ENCODE data around the gene KCNMA1.
"Not testable (repeated sequence)": the region's sequence is repeated elsewhere in the genome, so short reads cannot be mapped to it uniquely, and the experiment has no call there.

The KCNMA1 gene

DNA sequence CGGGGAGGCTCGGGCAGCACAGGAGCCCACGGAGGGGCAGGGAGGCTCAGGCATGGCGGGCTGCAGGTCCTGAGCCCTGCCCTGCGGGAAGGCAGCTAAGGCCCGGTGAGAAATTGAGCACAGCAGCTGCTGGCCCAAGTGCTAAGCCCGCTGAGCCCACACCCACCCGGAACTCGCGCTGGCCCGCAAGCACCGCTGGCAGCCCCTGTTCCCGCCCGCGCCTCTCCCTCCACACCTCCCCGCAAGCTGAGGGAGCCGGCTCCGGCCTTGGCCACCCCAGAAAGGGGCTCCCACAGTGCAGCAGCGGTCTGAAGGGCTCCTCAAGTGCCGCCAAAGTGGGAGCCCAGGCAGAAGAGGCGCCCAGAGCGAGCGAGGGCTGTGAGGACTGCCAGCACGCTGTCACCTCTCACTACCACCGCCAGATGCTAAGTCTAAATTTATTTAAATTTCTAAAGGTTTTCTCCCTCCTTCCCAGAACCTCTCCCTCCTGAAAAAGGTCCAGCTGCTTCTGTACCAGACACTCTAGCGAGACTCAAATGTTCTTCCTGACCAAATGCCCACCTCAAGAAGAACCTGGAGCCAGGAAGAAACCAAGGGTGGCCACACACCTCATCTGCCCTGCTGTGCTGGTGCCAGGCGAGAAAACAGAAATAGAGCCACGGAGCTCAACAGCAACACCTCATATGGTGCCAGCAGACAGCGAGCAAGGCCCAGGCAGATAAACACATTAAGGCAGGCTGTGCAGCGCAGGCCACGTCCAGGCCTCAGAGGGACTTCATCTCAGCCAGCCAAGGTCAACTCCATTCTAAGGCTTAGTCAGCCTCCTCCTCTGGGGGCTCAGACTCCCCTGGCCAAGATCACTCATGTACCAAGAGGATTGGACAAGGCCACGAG lies 47.0 kb downstream of the KCNMA1 start:
- in situ Hi-C loops (cut with HindIII; ENCODE audit: low sequenced_read_pairs), result no loop called here

DNA sequence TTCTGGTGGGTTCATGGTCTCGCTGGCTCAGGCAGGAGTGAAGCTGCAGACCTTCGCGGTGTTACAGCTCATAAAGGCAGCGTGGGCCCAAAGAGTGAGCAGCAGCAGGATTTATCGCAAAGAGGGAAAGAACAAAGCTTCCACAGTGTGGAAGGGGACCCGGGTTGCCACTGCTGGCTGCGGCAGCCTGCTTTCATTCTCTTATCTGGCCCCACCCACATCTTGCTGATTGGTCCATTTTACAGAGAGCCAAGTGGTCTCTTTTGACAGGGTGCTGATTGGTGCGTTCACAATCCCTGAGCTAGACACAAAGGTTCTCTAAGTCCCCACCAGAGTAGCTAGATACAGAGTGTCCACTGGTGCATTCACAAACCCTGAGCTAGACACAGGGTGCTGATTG lies 47.9 kb downstream of the KCNMA1 start:
- in situ Hi-C loops (cut with HindIII; ENCODE audit: low sequenced_read_pairs), result not testable (repeated sequence)

DNA sequence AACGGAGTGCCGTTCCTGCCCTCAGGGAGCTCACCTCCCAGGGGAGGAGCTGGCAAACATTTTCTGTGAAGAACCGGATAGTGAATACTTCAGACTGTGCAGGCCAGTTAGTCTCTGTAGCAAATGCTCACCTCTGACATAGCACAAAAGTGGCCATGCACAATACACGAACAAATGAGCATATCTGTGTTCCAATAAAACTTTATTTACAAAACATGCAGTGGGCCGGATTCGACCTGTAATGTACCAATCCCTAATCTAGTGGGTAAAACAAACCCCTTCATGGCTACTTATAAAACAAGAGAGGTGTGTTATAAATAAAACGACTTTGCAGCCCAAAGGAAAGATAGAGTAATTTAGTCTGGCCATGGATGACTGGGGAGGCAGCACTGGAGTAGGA lies 48.7 kb downstream of the KCNMA1 start:
- in situ Hi-C loops (cut with HindIII; ENCODE audit: low sequenced_read_pairs), result no loop called here

DNA sequence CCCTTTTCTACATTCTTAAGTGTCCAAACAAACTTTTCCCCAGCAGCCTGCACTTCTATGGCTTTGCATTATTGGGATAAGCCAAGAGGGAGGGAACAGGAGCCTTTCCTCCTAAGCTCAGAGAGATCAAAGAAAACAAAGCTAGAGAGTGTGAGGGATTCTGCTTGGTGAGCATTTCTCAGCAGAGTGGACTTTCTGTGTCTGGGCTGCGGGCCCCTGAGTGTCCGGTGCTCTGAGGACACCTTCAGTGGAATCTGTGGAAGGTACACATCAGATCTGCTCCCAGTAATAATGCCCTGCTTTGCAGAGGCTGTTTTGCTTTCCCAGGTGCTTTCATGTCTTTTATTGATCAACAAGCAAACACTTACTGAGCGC lies 50.2 kb downstream of the KCNMA1 start:
- in situ Hi-C loops (cut with HindIII; ENCODE audit: low sequenced_read_pairs), result no loop called here

DNA sequence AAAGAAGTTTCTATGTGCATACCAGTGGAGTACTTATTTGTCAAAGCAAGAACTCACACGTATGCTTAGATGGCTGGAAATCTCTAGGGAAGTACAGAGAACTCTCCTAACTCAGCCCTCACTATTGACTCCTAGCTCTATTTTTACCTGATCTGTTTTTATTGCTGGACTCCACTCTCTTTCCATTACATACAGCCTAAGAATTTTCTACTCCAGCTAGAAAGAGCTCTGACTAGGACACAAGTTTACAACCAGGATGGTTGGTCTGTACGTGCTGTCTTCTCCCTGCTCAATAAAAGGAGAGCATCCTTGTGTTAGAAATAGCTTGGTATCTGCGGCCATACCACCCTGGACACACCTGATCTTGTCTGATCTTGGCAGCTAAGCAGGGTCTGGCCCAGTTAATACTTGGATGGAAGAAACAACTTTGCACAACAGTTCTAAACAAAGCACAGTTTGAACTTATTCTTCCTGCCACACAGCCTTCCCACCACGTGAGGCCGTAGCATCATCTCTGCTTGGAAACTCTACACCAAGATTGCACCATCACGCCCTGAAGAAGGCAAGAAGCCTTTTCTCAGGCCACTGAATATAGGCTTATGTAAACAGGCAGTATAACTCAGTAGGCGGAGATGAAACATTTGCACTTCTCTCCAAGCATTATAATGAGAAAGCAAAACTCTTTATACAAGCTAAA lies 50.7 kb downstream of the KCNMA1 start:
- in situ Hi-C loops (cut with HindIII; ENCODE audit: low sequenced_read_pairs), result no loop called here

DNA sequence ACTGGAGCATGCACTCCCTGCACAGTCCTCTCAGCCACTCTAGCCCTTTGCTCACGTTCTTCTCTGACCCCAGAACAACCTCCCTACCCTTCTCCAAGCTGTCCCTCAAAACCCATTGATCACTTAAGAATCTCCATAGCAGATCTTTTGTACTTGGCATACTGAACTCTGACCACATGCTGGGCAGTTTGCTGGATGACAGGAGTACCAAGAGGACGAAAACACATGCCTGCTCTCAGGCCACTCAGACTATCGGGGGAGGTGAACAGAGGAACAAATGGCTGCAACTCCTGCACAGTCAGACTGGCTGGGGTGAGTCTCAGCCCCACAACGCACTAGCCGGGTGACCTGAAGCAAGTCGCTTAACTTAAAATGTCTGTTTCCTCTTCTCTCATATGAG lies 52.7 kb downstream of the KCNMA1 start:
- in situ Hi-C loops (cut with HindIII; ENCODE audit: low sequenced_read_pairs), result no loop called here

DNA sequence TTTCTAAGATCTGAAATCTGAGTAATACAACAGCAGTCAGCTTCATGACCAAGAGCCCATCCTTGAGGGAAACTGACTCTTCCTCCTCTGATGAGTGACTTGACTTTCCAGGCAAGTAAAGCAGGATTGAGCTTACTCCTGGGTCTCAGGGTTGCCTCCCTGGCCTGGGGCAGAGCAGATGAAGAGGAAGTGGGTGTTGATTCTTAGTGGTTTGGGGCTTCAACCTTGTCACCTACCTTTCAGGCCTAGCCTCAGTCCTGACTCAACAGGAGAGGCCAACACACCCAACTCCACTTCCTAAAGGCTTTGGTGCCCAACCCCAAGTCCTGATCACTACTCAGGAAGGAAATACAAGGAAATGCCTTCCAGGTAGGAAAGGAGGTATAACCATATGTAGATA lies 54.1 kb downstream of the KCNMA1 start:
- in situ Hi-C loops (cut with HindIII; ENCODE audit: low sequenced_read_pairs), result no loop called here

DNA sequence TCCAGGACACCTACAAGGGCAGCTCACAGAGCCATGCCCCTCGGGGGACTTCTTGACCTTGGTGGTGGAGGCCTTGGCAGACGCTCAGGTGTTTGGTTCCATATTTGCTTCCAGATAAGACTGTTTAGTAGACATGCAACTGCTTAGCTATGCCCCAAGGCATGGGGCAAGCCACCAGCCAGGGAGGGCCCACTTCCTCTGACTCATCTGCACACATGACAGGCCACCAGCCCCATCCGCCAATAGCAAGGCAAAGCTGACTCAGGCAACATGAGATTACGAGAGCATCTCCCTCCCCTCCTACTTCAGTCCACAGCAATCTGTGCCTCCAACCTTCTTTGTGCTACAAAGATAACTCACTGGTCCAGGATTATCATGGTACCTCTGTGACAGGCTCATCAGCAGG lies 54.9 kb downstream of the KCNMA1 start:
- in situ Hi-C loops (cut with HindIII; ENCODE audit: low sequenced_read_pairs), result no loop called here

DNA sequence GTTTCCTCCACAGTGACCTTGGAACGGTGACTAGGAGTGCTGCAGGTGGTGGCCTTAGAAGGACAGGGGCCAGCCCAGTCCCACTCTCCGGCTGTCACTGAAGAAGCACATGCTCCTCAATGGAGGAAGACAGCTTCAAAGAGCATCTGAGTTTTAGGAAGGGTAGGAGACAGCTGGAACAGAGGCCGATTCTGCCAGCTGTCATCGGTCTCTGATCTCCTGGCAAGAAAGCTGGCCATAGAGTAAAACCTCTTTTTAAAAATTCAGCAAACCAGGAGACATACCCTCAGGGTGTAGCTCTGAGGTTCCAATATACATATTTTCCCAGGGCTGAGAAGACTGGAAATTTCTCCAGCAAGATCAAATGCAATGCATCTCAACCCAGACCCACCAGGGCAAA lies 55.9 kb downstream of the KCNMA1 start:
- in situ Hi-C loops (cut with HindIII; ENCODE audit: low sequenced_read_pairs), result no loop called here

DNA sequence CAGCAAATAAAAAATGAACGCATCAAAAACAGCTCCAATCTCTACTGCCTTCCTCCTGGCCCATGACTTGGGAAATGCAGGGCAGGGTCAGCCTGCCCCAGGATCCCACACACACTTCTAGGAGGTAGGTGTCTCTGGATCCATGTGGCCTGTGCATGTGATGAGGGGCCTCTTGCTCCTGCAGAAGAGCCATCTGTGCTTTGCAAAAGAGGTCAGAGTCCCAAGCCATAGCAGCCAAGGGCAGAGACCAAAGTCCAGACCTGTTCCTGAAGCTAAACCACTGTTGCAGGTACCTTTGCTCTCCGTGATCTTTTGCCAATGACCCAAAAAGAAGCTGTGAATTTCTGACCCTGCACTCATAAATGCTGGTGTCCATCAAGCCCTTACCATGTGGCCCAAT lies 57.1 kb downstream of the KCNMA1 start:
- in situ Hi-C loops (cut with HindIII; ENCODE audit: low sequenced_read_pairs), result no loop called here

DNA sequence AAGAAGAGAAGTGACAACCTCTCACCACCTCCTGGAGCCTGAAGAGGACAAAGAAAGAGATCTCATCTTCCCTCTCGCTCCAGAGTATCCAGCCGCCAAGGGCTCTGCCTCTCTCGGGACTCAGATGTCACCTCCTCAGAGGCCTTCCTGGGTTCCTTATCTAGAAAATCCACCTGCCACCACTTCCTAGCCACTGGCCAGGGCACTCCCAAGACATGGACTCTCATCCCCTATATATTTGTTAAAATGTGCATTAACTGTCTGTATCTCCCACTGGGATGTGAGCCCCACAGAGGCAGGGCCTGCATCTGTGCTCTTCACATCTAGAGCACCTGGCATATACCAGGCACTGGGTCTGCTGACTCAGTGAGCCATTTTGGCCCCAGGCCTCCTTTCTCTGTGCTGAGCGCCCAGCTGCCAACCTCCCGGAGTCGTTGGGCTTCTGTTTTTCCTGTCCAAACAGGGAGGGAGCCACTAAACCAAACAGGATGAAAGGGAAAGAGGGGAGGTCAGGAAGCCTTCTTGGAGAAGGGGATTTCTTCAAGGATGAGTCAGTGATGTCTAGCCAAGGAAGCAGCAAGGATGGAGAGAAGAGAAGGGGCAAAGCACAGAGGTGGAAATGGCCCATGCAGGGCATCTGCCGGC lies 58.9 kb downstream of the KCNMA1 start:
- in situ Hi-C loops (cut with HindIII; ENCODE audit: low sequenced_read_pairs), result no loop called here

DNA sequence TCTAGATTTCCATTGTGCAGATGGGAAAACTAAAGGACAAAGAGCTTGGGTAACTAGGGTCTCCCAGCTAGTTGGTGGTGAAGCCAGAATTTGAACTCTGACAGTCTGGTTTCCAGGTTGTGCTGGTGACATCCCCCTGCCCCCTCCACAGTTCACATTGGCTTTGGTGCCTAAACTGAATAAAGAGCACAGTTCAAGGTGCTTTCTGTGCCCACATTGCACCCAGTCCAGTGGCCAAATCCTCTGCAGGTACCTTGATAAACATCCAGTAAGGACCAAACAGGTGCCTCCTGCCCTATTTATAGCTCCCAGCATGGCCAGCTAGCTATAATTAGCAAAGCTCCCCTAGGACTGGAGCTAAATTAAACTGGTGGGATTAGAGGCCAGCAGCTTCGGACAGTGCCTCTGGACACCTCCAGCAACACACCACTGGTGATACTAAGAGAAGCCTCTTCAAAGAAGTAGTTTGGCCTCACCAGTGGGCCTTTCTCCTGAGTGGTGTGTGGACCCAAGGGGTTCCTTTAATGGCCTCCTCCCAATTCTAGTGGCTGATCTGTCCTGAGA lies 59.9 kb downstream of the KCNMA1 start:
- in situ Hi-C loops (cut with HindIII; ENCODE audit: low sequenced_read_pairs), result no loop called here

DNA sequence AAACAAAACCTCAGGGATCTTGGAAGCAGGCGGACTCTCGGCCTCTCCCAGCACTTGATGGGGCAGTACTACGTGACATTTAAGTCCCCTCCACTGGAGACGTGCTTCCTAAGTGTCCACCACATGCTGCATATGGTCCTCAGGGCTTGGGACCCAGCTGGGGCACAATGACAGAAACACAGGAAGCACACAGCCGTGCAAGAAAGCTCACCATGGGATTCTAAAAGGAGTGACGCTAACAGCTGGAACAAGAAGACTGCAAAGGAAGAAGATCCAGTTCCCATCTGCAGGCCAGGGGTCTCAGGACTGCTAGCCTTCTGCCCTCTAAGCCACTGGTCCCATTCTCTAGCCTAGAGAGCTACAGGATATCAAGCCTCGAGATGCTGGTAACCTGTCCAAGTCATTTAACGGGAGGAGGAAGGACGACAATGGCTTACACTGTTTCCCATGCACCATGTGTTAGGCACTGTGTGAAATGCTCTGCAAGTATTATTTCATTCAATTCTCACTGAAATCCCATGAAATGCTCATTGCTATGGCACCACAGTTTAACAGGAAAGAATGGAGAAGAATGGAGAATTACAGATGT lies 61.1 kb downstream of the KCNMA1 start:
- in situ Hi-C loops (cut with HindIII; ENCODE audit: low sequenced_read_pairs), result no loop called here

DNA sequence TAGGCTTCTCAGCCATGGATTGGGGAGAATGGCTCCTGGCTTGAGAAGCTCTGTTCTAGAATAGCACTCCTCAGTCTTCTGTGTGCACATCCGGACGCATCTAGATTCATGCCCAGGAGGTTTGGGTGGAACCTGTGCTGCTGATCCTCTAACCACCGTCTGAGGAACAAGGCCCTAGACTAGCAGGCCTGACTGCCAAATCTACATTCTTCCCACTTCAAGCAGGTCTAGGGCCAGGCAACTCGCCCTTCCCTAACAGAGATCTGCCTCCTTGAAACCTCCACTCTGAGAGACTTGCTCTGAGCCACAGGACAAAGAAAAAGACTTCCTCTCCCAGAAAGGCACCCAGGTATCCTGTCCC lies 61.6 kb downstream of the KCNMA1 start:
- in situ Hi-C loops (cut with HindIII; ENCODE audit: low sequenced_read_pairs), result no loop called here

DNA sequence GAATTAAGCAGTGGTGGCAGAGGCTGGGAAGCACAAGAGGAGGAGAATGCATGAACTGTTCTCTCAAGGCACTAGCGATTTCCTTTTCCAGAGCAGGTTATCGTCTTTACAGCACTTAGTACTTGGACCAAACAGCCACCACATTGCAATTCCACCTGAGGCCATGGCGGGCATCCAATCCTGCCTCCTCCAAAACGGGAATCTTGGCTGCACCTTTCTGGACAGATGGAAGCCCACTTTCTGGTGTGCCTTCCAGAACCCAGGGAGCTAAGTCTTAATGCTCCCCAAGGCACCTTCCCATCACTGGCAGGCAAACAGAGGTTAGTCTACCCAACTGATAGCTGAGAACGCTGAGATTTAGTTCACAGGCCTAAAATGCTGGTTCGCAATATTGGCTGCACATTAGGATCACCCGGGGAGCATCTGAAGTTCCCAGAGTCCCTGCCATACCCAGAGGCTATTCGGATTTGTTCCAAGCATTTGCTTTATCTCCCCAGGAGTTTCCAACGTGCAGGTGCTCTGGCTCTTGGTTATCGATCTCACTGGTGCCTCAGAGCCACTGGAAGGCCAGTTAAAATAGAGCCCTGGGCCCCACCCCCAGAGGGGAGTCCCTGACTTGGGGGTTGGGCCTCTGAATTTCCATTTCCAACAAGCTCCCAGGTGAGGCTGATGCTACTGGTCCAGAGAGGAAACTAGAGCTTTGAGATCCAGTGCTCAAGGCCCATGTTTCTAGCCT lies 62.2 kb downstream of the KCNMA1 start:
- in situ Hi-C loops (cut with HindIII; ENCODE audit: low sequenced_read_pairs), result no loop called here

DNA sequence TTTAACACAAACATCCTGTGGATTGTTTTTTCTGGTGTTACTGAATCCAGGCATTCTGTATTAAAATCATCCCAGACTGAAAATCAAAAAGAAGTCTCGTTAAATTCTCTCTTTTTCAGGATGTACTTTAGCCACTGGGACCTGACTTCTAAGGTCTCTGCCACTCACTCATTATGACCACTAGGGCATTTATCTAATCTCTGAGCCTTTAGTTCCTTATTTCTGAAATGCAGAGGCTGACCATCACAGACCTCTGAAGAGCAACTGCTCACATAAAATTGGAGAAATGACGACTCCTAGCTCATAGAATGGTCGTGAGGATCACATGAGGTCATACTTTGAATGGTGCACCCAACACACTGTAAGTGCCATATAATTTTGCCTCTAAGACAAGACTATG lies 63.2 kb downstream of the KCNMA1 start:
- in situ Hi-C loops (cut with HindIII; ENCODE audit: low sequenced_read_pairs), result no loop called here

DNA sequence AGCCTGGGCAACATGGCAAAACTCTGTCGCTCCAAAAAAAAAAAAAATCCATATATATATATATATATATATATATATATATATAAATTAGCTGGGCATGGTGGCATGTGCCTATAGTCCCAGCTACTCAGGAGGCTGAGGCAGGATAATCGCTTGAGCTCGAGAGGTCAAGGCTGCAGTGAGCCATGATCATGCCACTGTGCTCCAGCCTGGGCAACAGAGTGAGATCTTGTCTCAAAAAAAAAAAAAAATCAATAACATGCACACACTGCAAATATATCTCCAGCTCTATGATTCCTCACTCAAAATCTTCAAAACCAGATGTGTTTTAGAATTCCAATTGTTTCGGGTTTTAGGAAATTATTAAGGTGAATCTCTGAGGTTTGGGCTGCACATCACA lies 65.1 kb downstream of the KCNMA1 start:
- in situ Hi-C loops (cut with HindIII; ENCODE audit: low sequenced_read_pairs), result not testable (repeated sequence)

DNA sequence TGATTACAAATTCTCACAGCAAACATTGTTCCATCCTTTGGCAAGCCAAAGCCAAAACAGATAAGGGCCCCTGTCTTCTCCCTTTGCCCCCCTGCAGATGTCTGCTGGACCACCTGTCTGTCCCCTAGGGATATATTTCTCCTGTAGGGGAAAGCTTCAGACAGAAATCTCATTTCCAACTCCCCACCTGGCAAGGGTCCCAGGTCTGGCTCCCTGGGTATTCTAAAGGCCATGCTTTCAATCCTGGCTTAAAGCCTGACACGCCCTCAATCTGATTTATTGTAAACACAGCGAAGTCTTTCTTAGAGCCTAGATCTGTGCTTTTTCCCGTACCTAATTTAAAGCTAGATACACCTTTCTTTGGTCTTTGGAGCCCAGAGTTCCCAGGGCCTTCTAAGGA lies 66.1 kb downstream of the KCNMA1 start:
- in situ Hi-C loops (cut with HindIII; ENCODE audit: low sequenced_read_pairs), result no loop called here

DNA sequence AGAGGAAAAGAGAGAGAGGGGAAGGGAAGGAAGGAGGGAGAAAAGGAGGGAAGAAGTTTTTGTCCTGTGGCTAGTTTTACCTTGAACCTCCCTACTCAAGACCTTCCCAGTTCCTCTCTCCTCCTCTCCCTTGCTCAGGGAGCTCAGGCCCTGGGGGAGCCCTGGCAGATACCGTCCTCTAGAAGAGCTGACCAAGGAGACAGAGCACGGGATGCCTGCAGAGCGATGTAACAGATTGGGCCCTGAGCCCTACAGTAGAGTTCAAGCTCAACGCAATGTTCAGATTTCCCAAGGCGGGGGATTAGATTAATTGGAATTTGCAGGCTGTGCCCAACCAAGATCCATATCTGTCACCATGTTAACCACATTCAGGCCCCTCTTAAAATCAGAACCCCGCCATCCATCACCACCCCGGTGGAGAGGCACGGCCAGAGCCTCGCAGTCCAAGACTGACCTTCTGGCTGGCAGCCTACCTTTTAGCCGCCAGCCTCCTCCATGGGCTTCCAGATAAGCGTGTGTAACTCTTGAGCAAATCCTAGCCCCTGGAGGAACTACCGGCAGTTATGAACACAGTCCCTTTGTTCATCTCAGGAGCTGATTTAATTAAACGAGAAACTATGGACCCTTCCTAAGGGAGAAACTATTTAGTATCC lies 70.6 kb downstream of the KCNMA1 start:
- in situ Hi-C loops (cut with HindIII; ENCODE audit: low sequenced_read_pairs), result no loop called here

DNA sequence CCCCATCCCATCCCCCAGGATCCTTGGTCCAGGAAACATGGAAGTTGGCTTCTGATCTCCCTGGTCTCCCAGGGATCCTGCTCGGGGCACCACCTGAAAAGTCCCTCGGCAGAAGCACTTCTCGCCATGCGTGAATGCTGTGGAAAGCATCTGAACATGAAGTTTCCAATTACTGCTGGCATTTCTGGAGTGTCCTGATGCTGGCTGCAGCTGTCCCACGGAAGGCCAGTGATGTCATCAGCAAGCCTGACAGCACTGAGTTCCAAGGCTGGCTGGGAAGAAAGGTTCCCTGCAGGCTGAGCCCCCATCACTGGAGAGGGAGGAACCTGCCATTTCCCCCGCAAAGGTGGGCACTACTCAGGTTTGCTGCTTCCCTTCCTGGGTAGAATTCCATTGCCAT lies 71.4 kb downstream of the KCNMA1 start:
- in situ Hi-C loops (cut with HindIII; ENCODE audit: low sequenced_read_pairs), result no loop called here
